Kidney (tissue), 14 donors: ENCODE data around the gene SMAD9. TPM values are rescaled to one million over a fixed set of nuclear protein-coding genes. Genes with fewer than 3 reads are reported as not detected.

ENCODE experiments used
- DNase-seq, 5 donors: peaks; one replicate each; pipeline ENCODE4 v3.0.0-alpha.2; 2013 to 2020
- FAIRE-seq: peaks from 2 replicates; lab custom pipeline; 2012; peaks lifted over from hg19 to GRCh38; lab: Jason Lieb, UNC
- H3K27ac ChIP-seq, 2 donors: one replicate each; pipeline ENCODE4 v1.7.0; 2013; ENCODE audit warnings: low read depth in 2 of 2, low read length in 2 of 2, inconsistent platforms in 1 of 2
- H3K27me3 ChIP-seq: one replicate; pipeline ENCODE4 v1.7.1; 2013; ENCODE audit warnings: low read length, inconsistent platforms; ENCODE audit not compliant: control insufficient read depth, insufficient read depth
- H3K36me3 ChIP-seq, 3 donors: one replicate each; pipeline versions ENCODE4 v1.7.0 to v1.7.1; 2013; ENCODE audit warnings: low read length in 3 of 3, control low read depth in 1 of 3, inconsistent platforms in 1 of 3; ENCODE audit not compliant: insufficient read depth in 3 of 3, control insufficient read depth in 2 of 3
- H3K4me1 ChIP-seq, 3 donors: one replicate each; pipeline versions ENCODE4 v1.7.0 to v1.7.1; 2013; ENCODE audit warnings: low read length in 3 of 3, inconsistent platforms in 1 of 3, low read depth in 1 of 3; ENCODE audit not compliant: control insufficient read depth in 2 of 3, insufficient read depth in 2 of 3
- H3K4me3 ChIP-seq, 3 donors: one replicate each; pipeline versions ENCODE4 v1.7.0 to v1.8.1; 2013; ENCODE audit warnings: low read length in 3 of 3, control low read depth in 1 of 3, inconsistent platforms in 1 of 3
- H3K9ac ChIP-seq, 3 donors: one replicate each; pipeline versions ENCODE4 v1.7.0 to v1.7.1; 2013; ENCODE audit warnings: low read length in 3 of 3, control low read depth in 1 of 3, inconsistent platforms in 1 of 3
- H3K9me3 ChIP-seq, 3 donors: one replicate each; pipeline versions ENCODE4 v1.7.0 to v1.7.1; 2013; ENCODE audit warnings: low read length in 3 of 3, control low read depth in 1 of 3, inconsistent platforms in 1 of 3; ENCODE audit not compliant: control insufficient read depth in 2 of 3, insufficient read depth in 1 of 3
- CTCF ChIP-seq: IDR thresholded peaks from 3 replicates; pipeline ENCODE4 v1.5.1; 2012; ENCODE audit warnings: mild to moderate bottlenecking, moderate library complexity, borderline replicate concordance; ENCODE audit not compliant: insufficient read depth; ENCODE audit errors: extremely low read depth
- intact Hi-C: fragments of 100-400 bp; cut with DNase I; formaldehyde crosslinking; loops from one replicate; pipeline ENCODE4 v1.11.1; 2022
- polyA plus RNA-seq: library from polyadenylated mRNA; stranded (reverse); fragments of 350-450 nt; fragmentation: Illumina TruSeq; extraction: RNeasy Lipid Tissue Mini Kit (QIAGEN cat#74804); gene quantifications from one replicate; pipeline ENCODE4 v1.2.3, GENCODE V29; 2014; ENCODE audit warnings: low read depth, low replicate concordance; ENCODE audit not compliant: insufficient read depth
- total RNA-seq: library from RNA; stranded (reverse); fragmentation: NEBNext Ultra II Directional; extraction: Animal tissue kit (Norgen Biotek cat#: 25700); gene quantifications from one replicate; pipeline ENCODE4 v1.2.1, GENCODE V29; 2021
- donor health status: control.
- donor health status: control.
- donor health status: control.
- donor health status: control.
- donor health status: control.
- donor health status: DM: yes; HTN: yes; CAD: no.
- donor health status: Normal renal cell carcinoma (clear cell type).

SMAD9 gene
- total and polyA plus RNA-seq, 2 donors from 2014 or later: 3.5 to 13.1 TPM

GRCh38 chr13:36837354-36838092, 82.5 kb downstream of the SMAD9 start:
- H3K9ac ChIP-seq: no peak overlapping the region

GRCh38 chr13:36834299-36834698, 85.7 kb downstream of the SMAD9 start:
- intact Hi-C loops: no loop called here

More at GRCh38 chr13:36837354-36838092, 82.5 kb downstream of the SMAD9 start:
- H3K4me1 ChIP-seq: peaks cover 0 to 3% (median 0%) of the 10 kb centered on the region in 3 donors
- intact Hi-C loops: no loop called here
- H3K4me3 ChIP-seq: no peak overlapping the region
- H3K27ac ChIP-seq: no peak overlapping the region
- FAIRE-seq (no peak), DNase-seq (no peak)
- no peaks in the 10 kb centered on the region for H3K36me3 ChIP-seq
- no peak for TF ChIP-seq CTCF
- no peaks in the 10 kb centered on the region for H3K9me3 ChIP-seq
- no peaks in the 10 kb centered on the region for H3K27me3 ChIP-seq

GRCh38 chr13:36831291-36831690, 88.7 kb downstream of the SMAD9 start:
- Histone ChIP-seq H3K27ac (no peak overlapping the region), H3K4me1 (no peaks in the 10 kb centered on the region), H3K36me3 (peaks cover 2 to 5% (median 4%) of the 10 kb centered on the region in 3 donors), H3K9ac (no peak overlapping the region), H3K27me3 (no peaks in the 10 kb centered on the region), H3K9me3 (no peaks in the 10 kb centered on the region), H3K4me3 (no peak overlapping the region)
- FAIRE-seq: no peak
- DNase-seq: no peak
- no peak for TF ChIP-seq CTCF
- intact Hi-C loops: no loop called here

More at GRCh38 chr13:36834299-36834698, 85.7 kb downstream of the SMAD9 start:
- TF ChIP-seq CTCF: no peak
- no peak overlapping the region for H3K9ac ChIP-seq
- H3K4me1 ChIP-seq: peaks cover 0 to 3% (median 0%) of the 10 kb centered on the region in 3 donors
- no peaks in the 10 kb centered on the region for H3K9me3 ChIP-seq
- no peak overlapping the region for H3K4me3 ChIP-seq
- no peaks in the 10 kb centered on the region for H3K27me3 ChIP-seq
- H3K36me3 ChIP-seq: no peaks in the 10 kb centered on the region
- FAIRE-seq (no peak), DNase-seq (no peak)
- H3K27ac ChIP-seq: no peak overlapping the region
